NCI-H146 treated with DMSO at 0.1 percent for 48 hours (cell line): ENCODE measurements around the gene WASL.

ENCODE experiments used
- DNase-seq: peaks from one replicate; lab custom pipeline; 2025; ENCODE audit not compliant: unreplicated experiment; lab: John Stamatoyannopoulos, UW

The WASL gene

GRCh38 chr7:123633553-123633952 lies 115.2 kb downstream of the WASL start:
- no peak for DNase-seq

- no peak for DNase-seq
Measured at GRCh38 chr7:123632808-123633207, 116.0 kb downstream of the WASL start.
